H1 (cell line): Measurements from ENCODE around the gene TOP3B. TPM values are rescaled to one million over a fixed set of nuclear protein-coding genes. Genes with fewer than 3 reads are reported as not detected.

Experiments
- CTCF ChIA-PET: fragments of 300-600 bp; sonication (Branson Sonifier 250); formaldehyde crosslinking; loops from one replicate; lab custom pipeline; 2021; ENCODE audit not compliant: partially characterized antibody; lab: Charles Lee
- POLR2A ChIA-PET: fragments of 300-600 bp; sonication (Branson Sonifier 250); formaldehyde crosslinking; loops from one replicate; lab custom pipeline; 2021; ENCODE audit warnings: inconsistent platforms; ENCODE audit not compliant: partially characterized antibody; lab: Charles Lee
- DNase-seq, 2 experiments: peaks; one replicate each; pipeline versions ENCODE4 v3.0.0 to v3.0.0-alpha.2; 2010 to 2022; ENCODE audit warnings: low spot score in 2 of 2, low read depth in 1 of 2, mixed read lengths in 1 of 2
- FAIRE-seq: peaks from 2 replicates; lab custom pipeline; 2011; peaks lifted over from hg19 to GRCh38; lab: Jason Lieb, UNC
- H2AFZ ChIP-seq: 2 replicates; pipeline ENCODE4 v1.8.1; 2012; ENCODE audit warnings: low read length, inconsistent platforms
- H2AK5ac ChIP-seq: 2 replicates; pipeline ENCODE4 v1.6.1; 2013; ENCODE audit warnings: low read depth, low read length
- H2BK120ac ChIP-seq: replicated peaks from 2 replicates; pipeline ENCODE3; 2013; ENCODE audit warnings: low read depth, low read length, inconsistent platforms
- H2BK12ac ChIP-seq: 2 replicates; pipeline ENCODE4 v1.6.1; 2013; ENCODE audit warnings: low read depth, low read length
- H2BK15ac ChIP-seq: 2 replicates; pipeline ENCODE4 v1.6.1; 2013; ENCODE audit warnings: low read length
- H2BK20ac ChIP-seq: 2 replicates; pipeline ENCODE4 v1.6.1; 2013; ENCODE audit warnings: low read length
- H2BK5ac ChIP-seq: 2 replicates; pipeline ENCODE4 v1.6.1; 2013; ENCODE audit warnings: low read depth, low read length
- H3K14ac ChIP-seq: 2 replicates; pipeline ENCODE4 v1.6.1; 2013; ENCODE audit warnings: inconsistent platforms; ENCODE audit not compliant: insufficient read length
- H3K18ac ChIP-seq: 2 replicates; pipeline ENCODE4 v1.6.1; 2013; ENCODE audit warnings: low read length; ENCODE audit errors: extremely low read depth
- H3K23ac ChIP-seq: 2 replicates; pipeline ENCODE4 v1.6.1; 2013; ENCODE audit warnings: inconsistent platforms; ENCODE audit not compliant: insufficient read length
- H3K23me2 ChIP-seq: 2 replicates; pipeline ENCODE4 v1.6.1; 2013; ENCODE audit warnings: low read depth, low read length
- H3K27ac ChIP-seq: 2 replicates; pipeline ENCODE4 v1.6.1; 2011; ENCODE audit warnings: low read depth, low read length, inconsistent platforms
- H3K27me3 ChIP-seq, 4 experiments: replicated peaks in 1 of 4; 1 replicate in 1 of 4; 2 replicates in 3 of 4; pipeline versions ENCODE4 v1.6.1 to v1.8.1; 2011 to 2013; ENCODE audit warnings: low read length in 3 of 4, mild to moderate bottlenecking in 3 of 4, inconsistent platforms in 2 of 4, mixed read lengths in 2 of 4, moderate library complexity in 1 of 4; ENCODE audit not compliant: control insufficient read depth in 3 of 4, insufficient read depth in 3 of 4; ENCODE audit errors: extremely low read depth in 1 of 4
- H3K36me3 ChIP-seq, 4 experiments: 2 replicates each; pipeline versions ENCODE4 v1.6.1 to v1.8.1; 2011 to 2013; ENCODE audit warnings: mild to moderate bottlenecking in 4 of 4, low read length in 3 of 4, moderate library complexity in 2 of 4, control low read depth in 1 of 4, inconsistent platforms in 1 of 4; ENCODE audit not compliant: insufficient read depth in 4 of 4, control insufficient read depth in 2 of 4
- H3K4ac ChIP-seq: replicated peaks from 2 replicates; pipeline ENCODE3; 2013; ENCODE audit warnings: low read length, low read depth, mixed read lengths, inconsistent platforms; ENCODE audit not compliant: insufficient read length
- H3K4me1 ChIP-seq, 4 experiments: replicated peaks in 1 of 4; 1 replicate in 1 of 4; 2 replicates in 3 of 4; pipeline versions ENCODE4 v1.6.1 to v1.8.1; 2011 to 2013; ENCODE audit warnings: low read length in 3 of 4, inconsistent platforms in 2 of 4, mixed read lengths in 1 of 4; ENCODE audit not compliant: insufficient read depth in 4 of 4, control insufficient read depth in 3 of 4
- H3K4me2 ChIP-seq, 2 experiments: 2 replicates each; pipeline versions ENCODE4 v1.6.1 to v1.8.1; 2011 to 2013; ENCODE audit warnings: low read depth in 2 of 2, low read length in 2 of 2, control low read depth in 1 of 2, inconsistent platforms in 1 of 2, mild to moderate bottlenecking in 1 of 2; ENCODE audit not compliant: insufficient read depth in 1 of 2
- H3K4me3 ChIP-seq, 4 experiments: fragments of 200-600, 300-600 bp in 1 of 4; sonication (generic), shearing (Covaris generic), sonication (Bioruptor Twin) in 1 of 4; 2 replicates each; pipeline versions ENCODE4 v1.5.1 to v1.8.1; 2011 to 2016; ENCODE audit warnings: low read length in 4 of 4, low read depth in 3 of 4, control low read depth in 2 of 4, inconsistent platforms in 2 of 4, mild to moderate bottlenecking in 2 of 4, mixed read lengths in 1 of 4, moderate library complexity in 1 of 4; ENCODE audit not compliant: insufficient read depth in 2 of 4; ENCODE audit errors: extremely low read depth in 1 of 4
- H3K56ac ChIP-seq: replicated peaks from 2 replicates; pipeline ENCODE3; 2013; ENCODE audit warnings: low read depth, mild to moderate bottlenecking, mixed read lengths, low read length, inconsistent platforms; ENCODE audit not compliant: insufficient read length
- H3K79me1 ChIP-seq: 2 replicates; pipeline ENCODE4 v1.6.1; 2013; ENCODE audit warnings: low read depth, low read length, control low read depth
- H3K79me2 ChIP-seq, 2 experiments: 2 replicates each; pipeline versions ENCODE4 v1.6.1 to v1.8.1; 2012 to 2013; ENCODE audit warnings: low read length in 2 of 2, mild to moderate bottlenecking in 2 of 2, inconsistent platforms in 1 of 2; ENCODE audit not compliant: insufficient read depth in 2 of 2, control insufficient read depth in 1 of 2
- H3K9ac ChIP-seq, 4 experiments: replicated peaks in 1 of 4; 1 replicate in 1 of 4; 2 replicates in 3 of 4; pipeline versions ENCODE4 v1.6.1 to v1.8.1; 2011 to 2013; ENCODE audit warnings: low read depth in 3 of 4, low read length in 3 of 4, control low read depth in 2 of 4, mild to moderate bottlenecking in 2 of 4, moderate library complexity in 2 of 4, inconsistent platforms in 1 of 4; ENCODE audit errors: extremely low read depth in 1 of 4
- H3K9me3 ChIP-seq, 2 experiments: 2 replicates each; pipeline versions ENCODE4 v1.6.1 to v1.8.1; 2012 to 2013; ENCODE audit warnings: mild to moderate bottlenecking in 2 of 2, moderate library complexity in 2 of 2, control low read depth in 1 of 2, inconsistent platforms in 1 of 2, low read depth in 1 of 2, low read length in 1 of 2, mixed read lengths in 1 of 2; ENCODE audit not compliant: insufficient read depth in 2 of 2
- H4K20me1 ChIP-seq, 2 experiments: replicated peaks in 1 of 2; 2 replicates each; pipeline versions ENCODE3 to v1.8.1; 2011 to 2013; ENCODE audit warnings: inconsistent platforms in 2 of 2, low read length in 2 of 2, mild to moderate bottlenecking in 1 of 2; ENCODE audit not compliant: insufficient read depth in 2 of 2, control insufficient read depth in 1 of 2
- H4K5ac ChIP-seq: 2 replicates; pipeline ENCODE4 v1.6.1; 2013; ENCODE audit warnings: low read length, low read depth, mixed read lengths, inconsistent platforms; ENCODE audit not compliant: insufficient read length
- H4K8ac ChIP-seq: 2 replicates; pipeline ENCODE4 v1.8.0; 2013; ENCODE audit warnings: mild to moderate bottlenecking, moderate library complexity, low read length, inconsistent platforms; ENCODE audit not compliant: insufficient read depth; ENCODE audit errors: extremely low read depth
- H4K91ac ChIP-seq: replicated peaks from 2 replicates; pipeline ENCODE3; 2013; ENCODE audit warnings: low read length, mixed read lengths, inconsistent platforms; ENCODE audit not compliant: insufficient read length
- CBX5 ChIP-seq: fragments of 300-800, 300-1000 bp; sonication (generic); IDR thresholded peaks from 2 replicates; pipeline ENCODE4 v1.7.1; 2016; ENCODE audit warnings: antibody characterized with exemption, low read length, low read depth
- CEBPB ChIP-seq: IDR thresholded peaks from 2 replicates; pipeline ENCODE4 v1.6.1; 2012; ENCODE audit warnings: low read depth, low read length
- CTBP2 ChIP-seq: IDR thresholded peaks from 2 replicates; pipeline ENCODE4 v1.7.0; 2011; ENCODE audit warnings: borderline replicate concordance, mild to moderate bottlenecking, moderate library complexity, mixed read lengths, low read length; ENCODE audit not compliant: insufficient read depth, insufficient read length
- GABPA ChIP-seq: IDR thresholded peaks from 2 replicates; pipeline ENCODE4 v1.6.1; 2011; ENCODE audit warnings: mild to moderate bottlenecking, low read length, moderate library complexity, borderline replicate concordance; ENCODE audit not compliant: insufficient read depth
- JUN ChIP-seq: IDR thresholded peaks from 2 replicates; pipeline ENCODE4 v1.6.1; 2011; ENCODE audit warnings: low read depth, mild to moderate bottlenecking, improper control_type of control experiment, low read length
- JUND ChIP-seq: IDR thresholded peaks from 2 replicates; pipeline ENCODE4 v1.6.1; 2011; ENCODE audit warnings: mild to moderate bottlenecking, improper control_type of control experiment, low read length
- NRF1 ChIP-seq: IDR thresholded peaks from 2 replicates; pipeline ENCODE4 v1.6.1; 2011; ENCODE audit warnings: mild to moderate bottlenecking, low read depth, low read length, improper control_type of control experiment
- PHF8 ChIP-seq: fragments of 200-600 bp; sonication (generic); conservative IDR thresholded peaks from 2 replicates; pipeline ENCODE4 v1.7.1; 2012; ENCODE audit warnings: low read depth, mild to moderate bottlenecking, inconsistent platforms, low read length, moderate library complexity
- RXRA ChIP-seq: IDR thresholded peaks from 2 replicates; pipeline ENCODE4 v1.6.1; 2011; ENCODE audit warnings: low read depth, mild to moderate bottlenecking, low read length, moderate library complexity; ENCODE audit not compliant: insufficient read depth
- SP2 ChIP-seq: IDR thresholded peaks from 2 replicates; pipeline ENCODE4 v1.6.1; 2012; ENCODE audit warnings: mild to moderate bottlenecking, low read length, inconsistent platforms
- TAF7 ChIP-seq: optimal IDR thresholded peaks from 2 replicates; pipeline ENCODE3; 2011; ENCODE audit warnings: low read depth, mild to moderate bottlenecking, inconsistent platforms, low read length, moderate library complexity, borderline replicate concordance
- YY1 ChIP-seq: IDR thresholded peaks from 2 replicates; pipeline ENCODE4 v1.6.1; 2011; ENCODE audit warnings: low read depth, mild to moderate bottlenecking, low read length
- WGBS, 2 experiments: shearing (Covaris generic) in 1 of 2; methylation state at CpG; one replicate each; pipeline versions ENCODE4 v1.1.6 to v1.1.7; 2013 to 2015; ENCODE audit warnings: low lambda C conversion rate in 2 of 2, mixed read lengths in 2 of 2, inconsistent platforms in 1 of 2, low coverage in 1 of 2, missing lambda C conversion rate in 1 of 2; ENCODE audit not compliant: insufficient replicate concordance in 2 of 2, insufficient coverage in 1 of 2, insufficient read length in 1 of 2; ENCODE audit errors: extremely low coverage in 1 of 2, missing lambda C conversion rate in 1 of 2; 5-methylcytosine and 5-hydroxymethylcytosine counted together
- polyA plus RNA-seq, 7 experiments: library from polyadenylated mRNA; depleted of rRNA in 3 of 7; stranded (reverse) in 5 of 7; unstranded in 2 of 7; fragments of >200 nt in 5 of 7; fragments of 200-250 nt in 2 of 7; gene quantifications; 1 replicate in 5 of 7; 2 replicates in 1 of 7; 4 replicates in 1 of 7; pipeline versions ENCODE4 v1.2.1 to v1.2.3, GENCODE V29; 2011 to 2013; ENCODE audit warnings: missing spikeins in 2 of 7, mixed read lengths in 2 of 7
- total RNA-seq: library from RNA; stranded (reverse); fragmentation: NEBNext Ultra II Directional; extraction: Animal tissue kit (Norgen Biotek cat#: 25700); gene quantifications from 2 replicates; pipeline ENCODE4 v1.2.1, GENCODE V29; 2021
- TF ChIP-seq, protein P1 (sequence below): IDR thresholded peaks from 2 replicates; pipeline ENCODE4 v1.6.1; 2012; ENCODE audit warnings: inconsistent platforms

TOP3B gene
- total and polyA plus RNA-seq, 2 of the 8 experiments (the other 6 are each of a cell fraction or from before 2014, with no cell fraction given) = 30.4 to 52.8 TPM

DNA sequence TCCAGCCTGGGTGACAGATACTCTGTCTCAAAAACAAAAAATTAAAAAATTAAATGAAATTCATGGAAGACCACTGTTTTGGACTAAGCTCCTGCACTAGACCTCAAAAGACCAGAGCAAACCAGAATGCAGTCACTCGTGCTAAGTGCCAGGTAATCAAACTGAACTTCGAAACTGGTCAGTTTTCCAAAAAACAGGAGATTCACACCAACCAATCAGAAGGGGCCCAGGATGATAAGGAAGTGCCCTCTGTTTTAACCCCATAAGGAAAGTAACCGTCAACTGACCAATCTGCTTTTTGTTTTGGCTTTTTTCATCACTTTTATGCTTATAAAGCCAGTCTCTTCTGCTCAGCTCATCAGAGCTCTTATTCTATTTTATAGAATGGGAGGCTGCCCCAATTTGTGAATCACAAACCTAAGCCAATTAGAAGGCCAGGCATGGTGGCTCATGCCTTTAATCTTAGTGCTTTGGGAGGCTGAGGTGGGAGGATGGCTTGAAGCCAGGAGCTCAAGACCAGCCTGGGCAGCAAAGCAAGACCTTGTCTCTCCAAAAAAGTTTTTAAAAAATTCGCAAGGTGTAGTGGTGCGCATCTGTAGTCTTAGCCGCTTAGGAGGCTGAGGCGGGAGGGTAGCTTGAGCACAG lies 10.1 kb upstream of the TOP3B start:
- Histone ChIP-seq H3K14ac (no peak overlapping the region), H3K36me3 (no peaks in the 10 kb centered on the region), H2AFZ (no peak overlapping the region), H3K4ac (no peak overlapping the region), H3K79me1 (no peaks in the 10 kb centered on the region), H3K27me3 (peaks cover 62 to 99% (median 98%) of the 10 kb centered on the region in 4 experiments), H2BK15ac (no peak overlapping the region), H4K91ac (no peak overlapping the region), H3K18ac (no peak overlapping the region), H2BK20ac (no peak overlapping the region), H3K4me1 (no peaks in the 10 kb centered on the region), H3K23ac (no peak overlapping the region), H3K9me3 (no peaks in the 10 kb centered on the region), H4K5ac (no peak overlapping the region), H3K27ac (no peak overlapping the region), H3K23me2 (no peaks in the 10 kb centered on the region), H3K56ac (no peak overlapping the region), H4K20me1 (peaks cover 1 to 3% of the 10 kb centered on the region in 2 experiments), H2AK5ac (no peak overlapping the region), H4K8ac (no peak overlapping the region), H3K4me2 (no peak overlapping the region), H2BK5ac (no peak overlapping the region), H3K4me3 (no peak overlapping the region), H3K79me2 (no peaks in the 10 kb centered on the region), H2BK12ac (no peak overlapping the region), H2BK120ac (no peak overlapping the region), H3K9ac (no peak overlapping the region)
- ChIA-PET POLR2A (no interaction called here), CTCF (interaction anchor here (1.3 to 7.8 kb wide), 4 partner anchors 10 to 69 kb away, joined by 4 to 36 read pairs (median 6); no protein-coding TSS in a partner anchor)
- 90% methylated on average over 7 of the region's 7 CpGs; no CpG with 5 or more reads in 1 of the 2 experiments for WGBS, 2 experiments
- DNase-seq (no peak), FAIRE-seq (no peak)
- TF ChIP-seq, protein P1, sequence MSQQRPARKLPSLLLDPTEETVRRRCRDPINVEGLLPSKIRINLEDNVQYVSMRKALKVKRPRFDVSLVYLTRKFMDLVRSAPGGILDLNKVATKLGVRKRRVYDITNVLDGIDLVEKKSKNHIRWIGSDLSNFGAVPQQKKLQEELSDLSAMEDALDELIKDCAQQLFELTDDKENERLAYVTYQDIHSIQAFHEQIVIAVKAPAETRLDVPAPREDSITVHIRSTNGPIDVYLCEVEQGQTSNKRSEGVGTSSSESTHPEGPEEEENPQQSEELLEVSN = no peak
- TF ChIP-seq JUN (no peak), JUND (no peak), CEBPB (no peak), YY1 (no peak), NRF1 (no peak), GABPA (no peak), RXRA (no peak), SP2 (no peak), PHF8 (no peak), CTBP2 (no peak), CBX5 (no peak), TAF7 (no peak)
